Adrenal gland (tissue), 12 donors: ENCODE measurements around the gene RNASE8. TPM values are rescaled to one million over a fixed set of nuclear protein-coding genes. Genes with fewer than 3 reads are reported as not detected.
A peak's percentile ranks its signal among the peaks of the same experiment; 100 is the strongest.

ENCODE experiments used
- DNase-seq, 7 donors: peaks; one replicate each; pipeline ENCODE4 v3.0.0-alpha.2; 2019 to 2020
- H3K27ac ChIP-seq, 5 donors: fragments of 200-600 bp; sonication (generic) in 4 of 5; 1 replicate in 3 of 5; 2 replicates in 2 of 5; pipeline versions ENCODE4 v1.5.1 to v1.8.0; 2016 to 2020; ENCODE audit warnings: mild to moderate bottlenecking in 1 of 5
- H3K27me3 ChIP-seq: fragments of 200-600 bp; 2 replicates; pipeline ENCODE4 v1.8.0; 2021
- H3K36me3 ChIP-seq, 2 donors: fragments of 200-600 bp; replicated peaks in 1 of 2; 1 replicate in 1 of 2; 2 replicates in 1 of 2; pipeline versions ENCODE4 v1.5.1 to v1.8.0; 2018 to 2022
- H3K4me1 ChIP-seq, 2 donors: fragments of 200-600 bp; replicated peaks in 1 of 2; 1 replicate in 1 of 2; 2 replicates in 1 of 2; pipeline versions ENCODE4 v1.5.1 to v1.8.0; 2018 to 2021
- H3K4me3 ChIP-seq, 4 donors: fragments of 200-600 bp; sonication (generic) in 3 of 4; one replicate each; pipeline ENCODE4 v1.5.1; 2016 to 2018
- H3K9me3 ChIP-seq, 3 donors: fragments of 200-600 bp; sonication (generic) in 1 of 3; replicated peaks in 1 of 3; 1 replicate in 2 of 3; 2 replicates in 1 of 3; pipeline versions ENCODE4 v1.5.1 to v1.8.0; 2016 to 2021
- POLR2A ChIP-seq, 2 donors: fragments of 450-650 bp; IDR thresholded peaks; one replicate each; pipeline ENCODE4 v1.6.1; 2017; ENCODE audit warnings: antibody characterized with exemption in 2 of 2, mild to moderate bottlenecking in 2 of 2, moderate library complexity in 1 of 2
- WGBS, 4 donors: extraction: QIAGEN DNeasy Blood & Tissue Kit in 2 of 4; methylation state at CpG; one replicate each; pipeline versions ENCODE4 v1.1.5 to v1.1.7; 2013 to 2017; 5-methylcytosine and 5-hydroxymethylcytosine counted together
- intact Hi-C, 2 donors: fragments of 100-400 bp; cut with DNase I; formaldehyde crosslinking; loops; one replicate each; pipeline versions ENCODE4 v1.14.1 to v1.15.0; 2022 to 2023
- polyA plus RNA-seq, 3 donors: library from polyadenylated mRNA; stranded (reverse); fragments of 200-250 nt in 2 of 3; fragments of 350-450 nt in 1 of 3; fragmentation: Illumina TruSeq in 1 of 3; extraction: RNeasy Lipid Tissue Mini Kit (QIAGEN cat#74804) in 1 of 3; gene quantifications; one replicate each; pipeline ENCODE4 v1.2.3, GENCODE V29; 2013 to 2014
- total RNA-seq, 9 donors: library from RNA; depleted of rRNA in 4 of 9; stranded (reverse); fragments of >200 nt in 4 of 9; fragments of 120-200 nt in 1 of 9; fragmentation: NEBNext Ultra II Directional in 1 of 9; extraction: Animal tissue kit (Norgen Biotek cat#: 25700) in 1 of 9; gene quantifications; one replicate each; pipeline versions ENCODE4 v1.1.0 to v1.2.4, GENCODE V29; 2013 to 2023
- TF ChIP-seq, protein P1 (sequence below), 6 experiments: fragments of 450-650 bp in 4 of 6; fragments of 200-600 bp in 2 of 6; sonication (generic) in 1 of 6; IDR thresholded peaks; 1 replicate in 5 of 6; 2 replicates in 1 of 6; pipeline versions ENCODE4 v1.5.1 to v1.8.0; 2016 to 2021; ENCODE audit warnings: antibody characterized with exemption in 6 of 6, mild to moderate bottlenecking in 2 of 6, moderate library complexity in 1 of 6
- donor health status: healthy with polysubstance abuse.
- donor health status: Bipolar disorder and iron deficiency.
- donor health status: DM: yes; HTN: yes; CAD: no.
- donor health status: DM: no; HTN: no; CAD: no.
- donor health status: DM: no; HTN: no; CAD: no.
- donor health status: DM: yes; HTN: yes; CAD: no.

The RNASE8 gene
- total and polyA plus RNA-seq, 12 donors, result not detected

DNA sequence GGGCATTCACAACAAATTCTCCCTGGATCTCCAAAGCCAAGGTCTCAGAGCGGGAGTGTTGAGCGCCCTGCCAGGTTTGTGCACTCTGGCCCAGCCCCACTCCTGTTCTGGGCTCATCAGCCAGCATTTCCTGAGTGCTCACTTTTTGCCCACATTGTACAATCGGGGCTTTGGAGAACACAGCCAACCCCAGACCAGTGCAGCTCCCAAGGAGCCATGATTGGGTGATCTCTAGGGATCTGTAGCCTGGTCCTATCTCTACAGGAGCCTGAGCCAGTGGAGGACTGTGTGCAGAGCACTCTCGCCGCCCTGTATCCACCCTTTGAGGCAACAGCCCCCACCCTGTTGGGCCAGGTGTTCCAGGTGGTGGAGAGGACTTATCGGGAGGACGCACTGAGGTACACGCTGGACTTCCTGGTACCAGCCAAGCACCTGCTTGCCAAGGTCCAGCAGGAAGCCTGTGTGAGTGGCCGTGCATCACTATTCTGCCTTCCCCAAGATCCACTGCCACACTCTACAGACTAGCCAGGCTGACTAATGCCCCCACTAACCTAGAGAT lies 15.2 kb downstream of the RNASE8 start:
- Histone ChIP-seq H3K4me1 (peaks cover 25 to 34% of the 10 kb centered on the region in 2 donors), H3K4me3 (no peak overlapping the region), H3K36me3 (peaks cover 0 to 50% of the 10 kb centered on the region in 2 donors), H3K27me3 (no peaks in the 10 kb centered on the region), H3K9me3 (no peaks in the 10 kb centered on the region), H3K27ac (peak overlapping the region in 3 of 5 donors; percentile 85 to 93 (median 90))
- WGBS, 4 donors, result 54 to 74% (median 70%) methylated on average over 1 to 9 of the region's 9 CpGs
- intact Hi-C loops, result no loop called here
- TF ChIP-seq, protein P1, sequence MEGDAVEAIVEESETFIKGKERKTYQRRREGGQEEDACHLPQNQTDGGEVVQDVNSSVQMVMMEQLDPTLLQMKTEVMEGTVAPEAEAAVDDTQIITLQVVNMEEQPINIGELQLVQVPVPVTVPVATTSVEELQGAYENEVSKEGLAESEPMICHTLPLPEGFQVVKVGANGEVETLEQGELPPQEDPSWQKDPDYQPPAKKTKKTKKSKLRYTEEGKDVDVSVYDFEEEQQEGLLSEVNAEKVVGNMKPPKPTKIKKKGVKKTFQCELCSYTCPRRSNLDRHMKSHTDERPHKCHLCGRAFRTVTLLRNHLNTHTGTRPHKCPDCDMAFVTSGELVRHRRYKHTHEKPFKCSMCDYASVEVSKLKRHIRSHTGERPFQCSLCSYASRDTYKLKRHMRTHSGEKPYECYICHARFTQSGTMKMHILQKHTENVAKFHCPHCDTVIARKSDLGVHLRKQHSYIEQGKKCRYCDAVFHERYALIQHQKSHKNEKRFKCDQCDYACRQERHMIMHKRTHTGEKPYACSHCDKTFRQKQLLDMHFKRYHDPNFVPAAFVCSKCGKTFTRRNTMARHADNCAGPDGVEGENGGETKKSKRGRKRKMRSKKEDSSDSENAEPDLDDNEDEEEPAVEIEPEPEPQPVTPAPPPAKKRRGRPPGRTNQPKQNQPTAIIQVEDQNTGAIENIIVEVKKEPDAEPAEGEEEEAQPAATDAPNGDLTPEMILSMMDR (IDR thresholded peaks at IDR 0.05), result no peak
- TF ChIP-seq POLR2A (IDR thresholded peaks at IDR 0.05), result no peak
- peak in 1 of 7 donors; percentile 33 for DNase-seq

DNA sequence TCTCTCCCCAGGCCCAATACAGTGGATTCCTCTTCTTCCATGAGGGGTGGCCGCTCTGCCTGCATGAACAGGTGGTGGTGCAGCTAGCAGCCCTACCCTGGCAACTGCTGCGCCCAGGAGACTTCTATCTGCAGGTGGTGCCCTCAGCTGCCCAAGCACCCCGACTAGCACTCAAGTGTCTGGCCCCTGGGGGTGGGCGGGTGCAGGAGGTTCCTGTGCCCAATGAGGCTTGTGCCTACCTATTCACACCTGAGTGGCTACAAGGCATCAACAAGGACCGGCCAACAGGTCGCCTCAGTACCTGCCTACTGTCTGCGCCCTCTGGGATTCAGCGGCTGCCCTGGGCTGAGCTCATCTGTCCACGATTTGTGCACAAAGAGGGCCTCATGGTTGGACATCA lies 16.3 kb downstream of the RNASE8 start:
- no peaks in the 10 kb centered on the region for H3K27me3 ChIP-seq
- no peak for TF ChIP-seq POLR2A (IDR thresholded peaks at IDR 0.05)
- TF ChIP-seq, protein P1 (IDR thresholded peaks at IDR 0.05), result no peak
- H3K4me1 ChIP-seq, result peaks cover 23 to 28% of the 10 kb centered on the region in 2 donors
- peaks cover 0 to 61% of the 10 kb centered on the region in 2 donors for H3K36me3 ChIP-seq
- H3K27ac ChIP-seq, result no peak overlapping the region
- no peaks in the 10 kb centered on the region for H3K9me3 ChIP-seq
- intact Hi-C loops, result no loop called here
- 90 to 96% (median 92%) methylated on average over 4 to 9 of the region's 9 CpGs for WGBS, 4 donors
- DNase-seq, result peak in 1 of 7 donors; percentile 20
- H3K4me3 ChIP-seq, result no peak overlapping the region

DNA sequence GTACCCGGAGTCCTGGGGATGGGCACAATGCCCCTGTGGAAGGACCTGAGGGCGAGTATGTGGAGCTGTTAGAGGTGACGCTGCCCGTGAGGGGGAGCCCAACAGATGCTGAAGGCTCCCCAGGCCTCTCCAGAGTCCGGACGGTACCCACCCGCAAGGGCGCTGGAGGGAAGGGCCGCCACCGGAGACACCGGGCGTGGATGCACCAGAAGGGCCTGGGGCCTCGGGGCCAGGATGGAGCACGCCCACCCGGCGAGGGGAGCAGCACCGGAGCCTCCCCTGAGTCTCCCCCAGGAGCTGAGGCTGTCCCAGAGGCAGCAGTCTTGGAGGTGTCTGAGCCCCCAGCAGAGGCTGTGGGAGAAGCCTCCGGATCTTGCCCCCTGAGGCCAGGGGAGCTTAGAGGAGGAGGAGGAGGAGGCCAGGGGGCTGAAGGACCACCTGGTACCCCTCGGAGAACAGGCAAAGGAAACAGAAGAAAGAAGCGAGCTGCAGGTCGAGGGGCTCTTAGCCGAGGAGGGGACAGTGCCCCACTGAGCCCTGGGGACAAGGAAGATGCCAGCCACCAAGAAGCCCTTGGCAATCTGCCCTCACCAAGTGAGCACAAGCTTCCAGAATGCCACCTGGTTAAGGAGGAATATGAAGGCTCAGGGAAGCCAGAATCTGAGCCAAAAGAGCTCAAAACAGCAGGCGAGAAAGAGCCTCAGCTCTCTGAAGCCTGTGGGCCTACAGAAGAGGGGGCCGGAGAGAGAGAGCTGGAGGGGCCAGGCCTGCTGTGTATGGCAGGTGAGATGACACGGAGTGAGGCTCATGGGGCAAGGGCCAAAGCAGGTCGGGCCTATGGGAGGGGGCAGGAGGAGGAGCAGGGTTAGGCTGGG lies 17.0 kb downstream of the RNASE8 start:
- H3K4me3 ChIP-seq, result no peak overlapping the region
- no peak for DNase-seq
- peaks cover 16 to 21% of the 10 kb centered on the region in 2 donors for H3K4me1 ChIP-seq
- peak overlapping the region in 1 of 5 donors; percentile 9 for H3K27ac ChIP-seq
- peaks cover 0 to 68% of the 10 kb centered on the region in 2 donors for H3K36me3 ChIP-seq
- H3K9me3 ChIP-seq, result no peaks in the 10 kb centered on the region
- 85 to 89% (median 87%) methylated on average over 16 to 26 of the region's 26 CpGs for WGBS, 4 donors
- TF ChIP-seq, protein P1 (IDR thresholded peaks at IDR 0.05), result no peak
- no peak for TF ChIP-seq POLR2A (IDR thresholded peaks at IDR 0.05)
- no peaks in the 10 kb centered on the region for H3K27me3 ChIP-seq
- intact Hi-C loops, result no loop called here

DNA sequence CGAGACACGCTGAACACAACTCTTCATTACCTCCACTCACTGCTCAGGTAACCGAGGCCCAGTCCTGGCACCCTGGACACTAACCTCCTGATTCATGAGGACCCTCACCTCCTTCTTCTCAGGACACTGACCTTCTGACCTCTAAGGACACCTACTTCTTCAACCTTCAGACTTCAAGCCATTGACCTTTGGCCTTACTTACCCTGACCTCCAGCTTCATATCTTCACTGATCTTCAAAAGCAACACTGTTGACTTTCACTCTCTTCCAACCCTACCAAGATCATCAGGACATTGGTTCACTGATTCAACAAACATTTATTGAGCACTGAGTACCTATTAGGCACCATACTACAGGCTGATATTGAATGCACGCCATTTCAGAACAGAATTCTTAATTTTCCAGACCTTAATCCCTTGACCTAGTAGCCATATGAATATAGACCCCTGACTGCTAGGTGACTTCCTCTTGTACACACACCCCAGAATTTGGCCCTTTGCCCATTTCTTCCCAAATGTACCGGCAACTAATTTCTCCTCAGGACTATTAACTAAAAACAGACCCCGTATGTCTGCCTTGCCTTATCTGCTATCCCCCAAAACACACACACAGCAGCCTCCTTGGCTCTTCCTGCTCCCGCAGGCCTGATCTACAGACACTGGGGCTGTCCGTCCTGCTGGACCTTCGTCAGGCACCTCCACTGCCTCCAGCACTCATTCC lies 18.3 kb downstream of the RNASE8 start:
- Histone ChIP-seq H3K27me3 (no peaks in the 10 kb centered on the region), H3K27ac (peak overlapping the region in 1 of 5 donors; percentile 3), H3K9me3 (no peaks in the 10 kb centered on the region), H3K36me3 (peaks cover 0 to 78% of the 10 kb centered on the region in 2 donors), H3K4me1 (peaks cover 13 to 18% of the 10 kb centered on the region in 2 donors), H3K4me3 (no peak overlapping the region)
- 86 to 88% (median 87%) methylated on average over 9 of the region's 9 CpGs for WGBS, 4 donors
- intact Hi-C loops, result no loop called here
- TF ChIP-seq POLR2A (IDR thresholded peaks at IDR 0.05), result no peak
- TF ChIP-seq, protein P1 (IDR thresholded peaks at IDR 0.05), result no peak
- no peak for DNase-seq
